ENCODE results near the gene CDKN2AIPNL. TPM values are rescaled to one million over a fixed set of nuclear protein-coding genes. Genes with fewer than 3 reads are reported as not detected.

Gene CDKN2AIPNL
- total RNA-seq, 1 donor from 2014 or later, result 29.0 TPM

GRCh38 chr5:134437847-134438581 lies 26.3 kb upstream of the CDKN2AIPNL start:
- Mint-ChIP-seq H3K9me3 (ENCODE audit: low read depth) (no peaks in the 10 kb centered on the region), H3K27ac (no peak overlapping the region), H3K27me3 (no peaks in the 10 kb centered on the region), H3K4me3 (ENCODE audit: low read depth) (no peak overlapping the region), H3K4me1 (ENCODE audit: low read depth) (peaks cover 9% of the 10 kb centered on the region), H3K36me3 (ENCODE audit: insufficient read depth) (no peaks in the 10 kb centered on the region)
- no peak for TF ChIP-seq CTCF (IDR thresholded peaks at IDR 0.05; ENCODE audit: unreplicated experiment)
- DNase-seq (ENCODE audit: low spot score, unreplicated experiment), result no peak

- Mint-ChIP-seq H3K36me3 (ENCODE audit: insufficient read depth) (no peaks in the 10 kb centered on the region), H3K9me3 (ENCODE audit: low read depth) (no peaks in the 10 kb centered on the region), H3K4me1 (ENCODE audit: low read depth) (peaks cover 9% of the 10 kb centered on the region), H3K27ac (peak overlapping the region; percentile 81), H3K4me3 (ENCODE audit: low read depth) (no peak overlapping the region), H3K27me3 (no peaks in the 10 kb centered on the region)
- TF ChIP-seq CTCF (IDR thresholded peaks at IDR 0.05; ENCODE audit: unreplicated experiment), result no peak
- no peak for DNase-seq (ENCODE audit: low spot score, unreplicated experiment)
Observed at GRCh38 chr5:134437340-134437846, 25.7 kb upstream of the CDKN2AIPNL start.

GRCh38 chr5:134436523-134437339 lies 25.1 kb upstream of the CDKN2AIPNL start:
- no peak for TF ChIP-seq CTCF (IDR thresholded peaks at IDR 0.05; ENCODE audit: unreplicated experiment)
- DNase-seq (ENCODE audit: low spot score, unreplicated experiment), result no peak
- Mint-ChIP-seq H3K27me3 (no peaks in the 10 kb centered on the region), H3K4me1 (ENCODE audit: low read depth) (peaks cover 9% of the 10 kb centered on the region), H3K9me3 (ENCODE audit: low read depth) (no peaks in the 10 kb centered on the region), H3K36me3 (ENCODE audit: insufficient read depth) (no peaks in the 10 kb centered on the region), H3K27ac (peak overlapping the region; percentile 81), H3K4me3 (ENCODE audit: low read depth) (no peak overlapping the region)

DNA sequence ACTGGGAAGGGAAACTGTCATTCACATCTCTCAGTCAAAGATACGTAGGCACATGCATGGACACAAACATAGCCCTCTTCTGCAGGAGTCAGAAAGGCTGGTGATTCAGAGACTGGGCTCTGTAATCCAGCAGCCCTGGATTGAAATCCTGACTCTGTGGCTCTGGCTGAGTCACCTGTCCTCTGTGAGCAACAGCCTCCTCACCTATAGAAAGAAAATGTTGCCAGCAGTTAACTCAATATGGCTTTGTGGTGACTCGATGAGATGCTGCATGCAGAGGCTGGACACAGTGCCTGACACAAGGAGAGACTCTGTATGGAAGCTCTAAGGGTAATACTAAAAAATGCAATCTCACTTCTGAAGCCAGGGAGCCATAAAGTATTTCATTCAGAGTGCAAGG lies 23.9 kb upstream of the CDKN2AIPNL start:
- H3K36me3 Mint-ChIP-seq (ENCODE audit: insufficient read depth), result no peaks in the 10 kb centered on the region
- peaks cover 8% of the 10 kb centered on the region for H3K4me1 Mint-ChIP-seq (ENCODE audit: low read depth)
- no peak for DNase-seq (ENCODE audit: low spot score, unreplicated experiment)
- no peaks in the 10 kb centered on the region for H3K9me3 Mint-ChIP-seq (ENCODE audit: low read depth)
- no peaks in the 10 kb centered on the region for H3K27me3 Mint-ChIP-seq
- H3K4me3 Mint-ChIP-seq (ENCODE audit: low read depth), result no peak overlapping the region
- TF ChIP-seq CTCF (IDR thresholded peaks at IDR 0.05; ENCODE audit: unreplicated experiment), result no peak
- no peak overlapping the region for H3K27ac Mint-ChIP-seq

GRCh38 chr5:134432677-134433359 lies 21.1 kb upstream of the CDKN2AIPNL start:
- H3K4me1 Mint-ChIP-seq (ENCODE audit: low read depth), result peaks cover 13% of the 10 kb centered on the region
- no peaks in the 10 kb centered on the region for H3K27me3 Mint-ChIP-seq
- no peak overlapping the region for H3K27ac Mint-ChIP-seq
- no peak for TF ChIP-seq CTCF (IDR thresholded peaks at IDR 0.05; ENCODE audit: unreplicated experiment)
- no peak overlapping the region for H3K4me3 Mint-ChIP-seq (ENCODE audit: low read depth)
- no peak for DNase-seq (ENCODE audit: low spot score, unreplicated experiment)
- no peaks in the 10 kb centered on the region for H3K9me3 Mint-ChIP-seq (ENCODE audit: low read depth)
- H3K36me3 Mint-ChIP-seq (ENCODE audit: insufficient read depth), result no peaks in the 10 kb centered on the region
